ENCODE data around the gene ARHGAP32. TPM values are rescaled to one million over a fixed set of nuclear protein-coding genes. Genes with fewer than 3 reads are reported as not detected.

ARHGAP32 gene
- total RNA-seq, 1 donor from 2014 or later = 41.5 TPM

Other genes starting within 250 kb of the ARHGAP32 start
- not detected for gene TP53AIP1, start 249.5 kb downstream of the ARHGAP32 start, total RNA-seq
- 7.0 TPM for gene BARX2, start 183.5 kb upstream of the ARHGAP32 start, total RNA-seq

All from mucosa of gallbladder (tissue), 1 donor.